GM23248 (cell line): ENCODE measurements around the gene CACFD1.

ENCODE experiments used
- EZH2 ChIP-seq: fragments of 200-600 bp; sonication (generic); IDR thresholded peaks from 2 replicates; pipeline ENCODE4 v1.6.1; 2018; ENCODE audit warnings: antibody characterized with exemption, mild to moderate bottlenecking; ENCODE audit not compliant: insufficient read depth, poor library complexity, severe bottlenecking
- EZH2phosphoT487 ChIP-seq: fragments of 200-600 bp; sonication (generic); IDR thresholded peaks from 2 replicates; pipeline ENCODE4 v1.6.1; 2018; ENCODE audit warnings: antibody characterized with exemption, moderate library complexity, mild to moderate bottlenecking, low read depth; ENCODE audit not compliant: insufficient read depth

- TF ChIP-seq EZH2 (no peak), EZH2phosphoT487 (no peak)
Observed at GRCh38 chr9:133518200-133518599, 58.4 kb downstream of the CACFD1 start.
